Kidney epithelial cell (primary cell): ENCODE results near the gene TRAPPC2. TPM values are rescaled to one million over a fixed set of nuclear protein-coding genes. Genes with fewer than 3 reads are reported as not detected.

ENCODE experiments used
- DNase-seq: peaks from one replicate; pipeline ENCODE4 v3.0.0-alpha.2; 2010; ENCODE audit warnings: low read depth
- H3K27me3 ChIP-seq: 2 replicates; pipeline ENCODE4 v1.6.0; 2011; ENCODE audit warnings: low read length; ENCODE audit not compliant: control insufficient read depth, insufficient read depth
- H3K36me3 ChIP-seq: 2 replicates; pipeline ENCODE4 v1.5.1; 2011; ENCODE audit warnings: low read length; ENCODE audit not compliant: control insufficient read depth, insufficient read depth
- H3K4me3 ChIP-seq: 2 replicates; pipeline ENCODE4 v1.5.1; 2011; ENCODE audit warnings: low read depth, mild to moderate bottlenecking, control low read depth, low read length
- total RNA-seq: library from RNA; depleted of rRNA; stranded (reverse); fragments of >200 nt; gene quantifications from 2 replicates; pipeline ENCODE4 v1.2.3, GENCODE V29; 2015
- TF ChIP-seq, protein P1 (sequence below): IDR thresholded peaks from 2 replicates; pipeline ENCODE4 v1.5.1; 2011; ENCODE audit warnings: mild to moderate bottlenecking, moderate library complexity, low read length, control low read depth, inconsistent platforms; ENCODE audit not compliant: insufficient read depth, poor library complexity, severe bottlenecking

TRAPPC2 gene
- total RNA-seq, 1 donor from 2014 or later: 19.7 TPM

- Histone ChIP-seq H3K4me3 (peak within 1 kb of the TSS; percentile 75), H3K36me3 (no peaks in the 10 kb centered on the region), H3K27me3 (peaks cover 2% of the 10 kb centered on the region)
- TF ChIP-seq, protein P1, sequence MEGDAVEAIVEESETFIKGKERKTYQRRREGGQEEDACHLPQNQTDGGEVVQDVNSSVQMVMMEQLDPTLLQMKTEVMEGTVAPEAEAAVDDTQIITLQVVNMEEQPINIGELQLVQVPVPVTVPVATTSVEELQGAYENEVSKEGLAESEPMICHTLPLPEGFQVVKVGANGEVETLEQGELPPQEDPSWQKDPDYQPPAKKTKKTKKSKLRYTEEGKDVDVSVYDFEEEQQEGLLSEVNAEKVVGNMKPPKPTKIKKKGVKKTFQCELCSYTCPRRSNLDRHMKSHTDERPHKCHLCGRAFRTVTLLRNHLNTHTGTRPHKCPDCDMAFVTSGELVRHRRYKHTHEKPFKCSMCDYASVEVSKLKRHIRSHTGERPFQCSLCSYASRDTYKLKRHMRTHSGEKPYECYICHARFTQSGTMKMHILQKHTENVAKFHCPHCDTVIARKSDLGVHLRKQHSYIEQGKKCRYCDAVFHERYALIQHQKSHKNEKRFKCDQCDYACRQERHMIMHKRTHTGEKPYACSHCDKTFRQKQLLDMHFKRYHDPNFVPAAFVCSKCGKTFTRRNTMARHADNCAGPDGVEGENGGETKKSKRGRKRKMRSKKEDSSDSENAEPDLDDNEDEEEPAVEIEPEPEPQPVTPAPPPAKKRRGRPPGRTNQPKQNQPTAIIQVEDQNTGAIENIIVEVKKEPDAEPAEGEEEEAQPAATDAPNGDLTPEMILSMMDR: no peak
- DNase-seq: no peak
Measured at GRCh38 chrX:13688958-13689740, 45.3 kb downstream of the TRAPPC2 start, which contains the start of gene RAB9A. Gene RAB9A, plus strand, starts transcription at chrX:13689128. Its CDS starts 19,619 bp downstream, at chrX:13708747.

DNA sequence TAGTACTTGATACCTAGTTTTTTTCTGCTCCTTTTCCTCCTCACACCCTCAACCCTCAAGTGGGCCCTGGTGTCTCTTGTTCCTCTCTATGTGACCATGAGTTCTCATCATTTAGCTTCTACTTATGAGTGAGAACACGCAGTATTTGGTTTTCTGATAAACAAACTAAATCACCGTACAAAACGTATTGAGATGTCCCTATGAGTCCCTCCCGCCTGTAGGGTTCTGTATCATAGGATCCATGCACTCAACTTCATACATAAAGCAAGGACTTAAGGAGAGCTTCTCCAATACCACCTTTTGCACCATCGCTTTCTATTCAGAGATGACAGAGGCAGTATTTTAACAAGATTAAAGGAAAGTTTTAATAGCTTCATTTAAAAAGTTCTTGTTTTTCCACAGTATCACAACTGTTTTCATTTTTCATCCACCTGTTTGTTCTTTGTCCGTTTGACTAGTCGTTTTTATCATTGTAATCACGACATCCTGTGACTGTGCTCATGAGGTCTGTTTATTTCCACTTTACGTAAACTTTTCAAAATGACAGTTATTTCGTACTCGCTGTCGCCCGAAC, 45.9 kb downstream of the TRAPPC2 start:
- TF ChIP-seq, protein P1: no peak
- Histone ChIP-seq H3K27me3 (peaks cover 2% of the 10 kb centered on the region), H3K4me3 (peak overlapping the region; percentile 75), H3K36me3 (no peaks in the 10 kb centered on the region)
- no peak for DNase-seq

DNA sequence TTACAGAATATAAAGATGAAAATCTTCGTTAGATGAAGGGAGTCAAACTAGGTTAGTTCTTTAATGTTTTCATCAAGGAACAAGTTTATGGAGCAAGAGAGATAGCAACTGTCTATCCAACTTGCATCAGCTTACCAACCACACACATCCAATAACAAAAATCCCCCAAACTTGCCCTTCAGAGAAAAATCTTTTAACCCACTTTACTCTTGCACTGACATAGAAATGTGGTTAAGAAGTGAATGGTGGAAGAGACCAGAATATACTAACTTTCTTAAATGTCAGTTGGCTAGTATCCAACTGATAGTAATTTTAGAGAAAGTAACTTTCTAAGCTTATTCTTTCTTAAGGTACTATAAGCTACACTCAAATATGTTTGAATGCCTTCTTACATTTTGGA, 47.2 kb downstream of the TRAPPC2 start:
- no peak for DNase-seq
- TF ChIP-seq, protein P1: no peak
- no peaks in the 10 kb centered on the region for H3K36me3 ChIP-seq
- no peak overlapping the region for H3K4me3 ChIP-seq
- peaks cover 2% of the 10 kb centered on the region for H3K27me3 ChIP-seq

- Histone ChIP-seq H3K4me3 (no peak overlapping the region), H3K27me3 (peaks cover 2% of the 10 kb centered on the region), H3K36me3 (no peaks in the 10 kb centered on the region)
- TF ChIP-seq, protein P1: no peak
- no peak for DNase-seq
Measured at GRCh38 chrX:13685126-13685763, 49.2 kb downstream of the TRAPPC2 start.

GRCh38 chrX:13684361-13684760, 50.1 kb downstream of the TRAPPC2 start:
- DNase-seq: no peak
- H3K4me3 ChIP-seq: no peak overlapping the region
- H3K27me3 ChIP-seq: peaks cover 2% of the 10 kb centered on the region
- no peaks in the 10 kb centered on the region for H3K36me3 ChIP-seq
- TF ChIP-seq, protein P1: no peak
